H1 (cell line): ENCODE data around the gene AGAP1. TPM values are rescaled to one million over a fixed set of nuclear protein-coding genes. Genes with fewer than 3 reads are reported as not detected.

Experiments used
- EP300 ChIP-seq, 2 experiments: IDR thresholded peaks; 1 replicate in 1 of 2; 2 replicates in 1 of 2; pipeline ENCODE4 v1.6.1; 2011 to 2012; ENCODE audit warnings: low read depth in 2 of 2, low read length in 2 of 2, mild to moderate bottlenecking in 2 of 2, borderline replicate concordance in 1 of 2, inconsistent platforms in 1 of 2, moderate library complexity in 1 of 2
- FOSL1 ChIP-seq: IDR thresholded peaks from 2 replicates; pipeline ENCODE4 v1.6.1; 2011; ENCODE audit warnings: mild to moderate bottlenecking, low read depth, low read length, moderate library complexity; ENCODE audit not compliant: insufficient read depth
- SRF ChIP-seq: IDR thresholded peaks from 2 replicates; pipeline ENCODE4 v1.6.1; 2011; ENCODE audit warnings: mild to moderate bottlenecking, low read depth, low read length, moderate library complexity
- polyA plus RNA-seq, 7 experiments: library from polyadenylated mRNA; depleted of rRNA in 3 of 7; stranded (reverse) in 5 of 7; unstranded in 2 of 7; fragments of >200 nt in 5 of 7; fragments of 200-250 nt in 2 of 7; gene quantifications; 1 replicate in 5 of 7; 2 replicates in 1 of 7; 4 replicates in 1 of 7; pipeline versions ENCODE4 v1.2.1 to v1.2.3, GENCODE V29; 2011 to 2013; ENCODE audit warnings: missing spikeins in 2 of 7, mixed read lengths in 2 of 7
- total RNA-seq: library from RNA; stranded (reverse); fragmentation: NEBNext Ultra II Directional; extraction: Animal tissue kit (Norgen Biotek cat#: 25700); gene quantifications from 2 replicates; pipeline ENCODE4 v1.2.1, GENCODE V29; 2021

Gene AGAP1
- total and polyA plus RNA-seq, 2 of the 8 experiments (the other 6 are each of a cell fraction or from before 2014, with no cell fraction given) = 18.1 to 39.4 TPM

DNA sequence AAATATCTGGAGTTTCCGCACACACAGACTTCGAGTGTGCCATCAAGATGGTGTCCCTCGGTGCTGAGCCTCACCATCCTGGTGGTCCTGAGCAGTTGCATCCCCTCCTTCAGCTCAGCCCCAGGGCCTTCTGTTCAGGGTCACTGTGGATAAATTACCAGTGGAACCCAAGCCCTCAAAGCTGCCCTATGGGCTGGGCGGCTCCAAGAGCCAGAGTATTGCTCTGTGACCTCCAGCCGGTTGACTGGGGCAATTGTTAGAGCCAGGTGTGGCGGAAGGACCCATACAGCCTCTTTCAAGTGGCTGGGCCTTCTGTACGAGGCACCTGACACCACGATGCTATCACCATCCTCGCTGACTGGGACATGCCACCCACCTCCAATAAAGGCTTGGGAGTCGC lies 458.9 kb downstream of the AGAP1 start (continued):
- TF ChIP-seq FOSL1 = no peak
- TF ChIP-seq EP300 (IDR thresholded peaks at IDR 0.05; ENCODE audit: borderline replicate concordance in 1 of 2, low read depth in 2 of 2, low read length in 2 of 2) = no peak
- TF ChIP-seq SRF = no peak
